ENCODE measurements around the gene CAPN15. TPM values are rescaled to one million over a fixed set of nuclear protein-coding genes. Genes with fewer than 3 reads are reported as not detected.

The CAPN15 gene
- total RNA-seq, 1 experiment from 2014 or later: 76.4 TPM

DNA sequence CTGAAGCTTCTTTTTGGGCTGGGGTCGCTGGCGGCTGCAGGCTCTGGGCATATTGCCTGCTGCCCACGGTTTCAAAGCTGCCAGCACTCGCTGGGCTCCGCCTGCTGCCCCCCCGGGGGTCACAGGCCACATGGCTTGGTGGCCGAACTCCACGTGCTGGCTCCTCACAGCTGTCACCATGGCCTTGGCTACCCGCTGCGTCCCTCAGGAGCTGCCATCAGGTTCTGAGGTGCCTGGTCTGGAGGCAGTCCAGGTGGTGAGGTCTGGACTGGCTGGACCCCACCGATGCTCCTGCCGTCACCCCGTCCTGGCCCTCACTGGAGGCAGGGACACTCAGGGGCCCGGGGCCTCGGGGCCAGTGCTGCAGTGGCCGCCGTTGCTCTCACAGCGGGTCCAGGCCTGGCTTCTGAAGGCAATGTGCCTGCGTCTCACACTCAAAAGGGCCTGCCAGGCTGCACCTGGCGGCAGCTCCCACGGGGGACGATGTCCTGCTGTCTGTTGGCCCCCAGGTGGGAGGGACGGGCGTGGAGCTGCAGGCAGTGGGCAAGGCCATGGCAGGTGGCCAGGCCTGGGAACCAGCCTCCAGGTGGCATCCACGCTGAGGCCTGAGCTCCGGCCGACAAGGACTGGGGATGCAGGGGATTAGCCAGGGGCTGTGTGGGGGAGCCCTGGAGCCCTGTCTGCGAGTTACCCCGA, 13.3 kb downstream of the CAPN15 start:
- Histone ChIP-seq H3K23me2 (ENCODE audit: insufficient read length, low read depth, low read length, poor library complexity, severe bottlenecking) (no peaks in the 10 kb centered on the region), H2BK15ac (ENCODE audit: low read depth, low read length) (no peak overlapping the region), H3K9me3 (ENCODE audit: control insufficient read depth, low read depth, low read length) (no peaks in the 10 kb centered on the region), H3K4ac (ENCODE audit: low read depth, low read length) (no peak overlapping the region), H4K91ac (ENCODE audit: insufficient read length, low read depth, low read length) (no peak overlapping the region), H2BK12ac (ENCODE audit: insufficient read length, low read depth, low read length) (no peak overlapping the region), H3K9ac (ENCODE audit: extremely low read depth, insufficient read length, low read length) (no peak overlapping the region), H2BK20ac (ENCODE audit: low read depth, low read length, poor library complexity, severe bottlenecking) (no peak overlapping the region), H4K20me1 (ENCODE audit: control insufficient read depth, insufficient read depth, insufficient read length) (no peaks in the 10 kb centered on the region), H3K56ac (ENCODE audit: insufficient read length, low read depth, low read length) (no peak overlapping the region), H3T11ph (ENCODE audit: low read length) (no peak overlapping the region), H4K8ac (replicated peaks; ENCODE audit: insufficient read length, low read depth, low read length) (no peak overlapping the region), H3K4me2 (ENCODE audit: insufficient read depth, insufficient read length, low read length) (no peak overlapping the region), H4K5ac (ENCODE audit: insufficient read length, low read depth, low read length) (no peak overlapping the region), H2BK5ac (ENCODE audit: insufficient read length, low read length) (no peak overlapping the region), H3K27ac (ENCODE audit: insufficient read length, low read depth, low read length) (no peak overlapping the region), H3K79me2 (ENCODE audit: insufficient read depth, low read length) (no peaks in the 10 kb centered on the region; the same call in 1 of the 2 replicates), H2AK5ac (ENCODE audit: insufficient read length, low read length) (no peak overlapping the region), H3K79me1 (ENCODE audit: insufficient read depth, low read depth, low read length, poor library complexity, severe bottlenecking) (peaks cover 4% of the 10 kb centered on the region), H3K27me3 (ENCODE audit: insufficient read depth, low read length) (no peaks in the 10 kb centered on the region), H3K23ac (ENCODE audit: insufficient read length, low read depth, low read length) (no peak overlapping the region), H2BK120ac (ENCODE audit: low read depth, low read length, poor library complexity, severe bottlenecking) (no peak overlapping the region), H2AFZ (ENCODE audit: low read length) (no peak overlapping the region), H3K4me1 (ENCODE audit: insufficient read depth, low read length) (no peaks in the 10 kb centered on the region), H3K14ac (ENCODE audit: insufficient read depth, low read length) (no peak overlapping the region; the same call in 1 of the 2 replicates), H3K18ac (ENCODE audit: insufficient read length, low read depth, low read length) (no peak overlapping the region)
- H3K27ac Mint-ChIP-seq: no peak overlapping the region
- no peaks in the 10 kb centered on the region for H3K4me1 Mint-ChIP-seq
- no peak for DNase-seq
- no peaks in the 10 kb centered on the region for H3K9me3 Mint-ChIP-seq
- TF ChIP-seq, protein P1, sequence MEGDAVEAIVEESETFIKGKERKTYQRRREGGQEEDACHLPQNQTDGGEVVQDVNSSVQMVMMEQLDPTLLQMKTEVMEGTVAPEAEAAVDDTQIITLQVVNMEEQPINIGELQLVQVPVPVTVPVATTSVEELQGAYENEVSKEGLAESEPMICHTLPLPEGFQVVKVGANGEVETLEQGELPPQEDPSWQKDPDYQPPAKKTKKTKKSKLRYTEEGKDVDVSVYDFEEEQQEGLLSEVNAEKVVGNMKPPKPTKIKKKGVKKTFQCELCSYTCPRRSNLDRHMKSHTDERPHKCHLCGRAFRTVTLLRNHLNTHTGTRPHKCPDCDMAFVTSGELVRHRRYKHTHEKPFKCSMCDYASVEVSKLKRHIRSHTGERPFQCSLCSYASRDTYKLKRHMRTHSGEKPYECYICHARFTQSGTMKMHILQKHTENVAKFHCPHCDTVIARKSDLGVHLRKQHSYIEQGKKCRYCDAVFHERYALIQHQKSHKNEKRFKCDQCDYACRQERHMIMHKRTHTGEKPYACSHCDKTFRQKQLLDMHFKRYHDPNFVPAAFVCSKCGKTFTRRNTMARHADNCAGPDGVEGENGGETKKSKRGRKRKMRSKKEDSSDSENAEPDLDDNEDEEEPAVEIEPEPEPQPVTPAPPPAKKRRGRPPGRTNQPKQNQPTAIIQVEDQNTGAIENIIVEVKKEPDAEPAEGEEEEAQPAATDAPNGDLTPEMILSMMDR (conservative IDR thresholded peaks at IDR 0.05): no peak
- H3K27me3 Mint-ChIP-seq (ENCODE audit: low read depth): no peaks in the 10 kb centered on the region
- H3K4me3 Mint-ChIP-seq: no peak overlapping the region
- no CpG with 5 or more reads among the region's 29 CpGs for WGBS (ENCODE audit: extremely low coverage, insufficient read length, low lambda C conversion rate)
- peaks cover 3 to 15% (median 6%) of the 10 kb centered on the region in 3 experiments; a peak in 6 of 7 replicates for H3K36me3 Mint-ChIP-seq (ENCODE audit: insufficient read depth in 1 of 3, low read depth in 3 of 3)

All from H9 (cell line).